GM23248 (cell line): ENCODE results near the gene CREB5.

Experiments
- EZH2 ChIP-seq: fragments of 200-600 bp; sonication (generic); IDR thresholded peaks from 2 replicates; pipeline ENCODE4 v1.6.1; 2018; ENCODE audit warnings: antibody characterized with exemption, mild to moderate bottlenecking; ENCODE audit not compliant: insufficient read depth, poor library complexity, severe bottlenecking
- EZH2phosphoT487 ChIP-seq: fragments of 200-600 bp; sonication (generic); IDR thresholded peaks from 2 replicates; pipeline ENCODE4 v1.6.1; 2018; ENCODE audit warnings: antibody characterized with exemption, moderate library complexity, mild to moderate bottlenecking, low read depth; ENCODE audit not compliant: insufficient read depth

DNA sequence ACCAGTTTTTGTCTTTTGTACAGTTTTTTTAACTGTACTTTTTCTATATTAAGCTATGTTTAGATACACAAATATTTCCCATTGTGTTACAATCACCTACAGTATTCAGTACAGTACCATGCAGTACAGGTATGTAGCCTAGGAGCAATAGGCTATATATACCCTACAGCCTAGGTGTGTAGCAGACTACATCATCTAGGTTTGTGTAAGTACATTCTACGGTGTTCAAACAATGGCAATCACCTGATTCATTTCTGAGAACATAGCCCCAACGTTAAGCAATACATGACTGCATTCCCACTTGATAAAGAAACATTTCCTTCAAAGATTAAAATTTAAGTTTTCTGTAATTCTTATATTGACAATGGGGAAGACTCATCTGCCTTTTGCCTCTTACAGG, 456.4 kb downstream of the CREB5 start:
- TF ChIP-seq EZH2 (no peak), EZH2phosphoT487 (no peak)
